Measurements from ENCODE around the gene NCS1. TPM values are rescaled to one million over a fixed set of nuclear protein-coding genes. Genes with fewer than 3 reads are reported as not detected.
A peak's percentile ranks its signal among the peaks of the same experiment; 100 is the strongest.

NCS1 gene
- total RNA-seq, 4 donors from 2014 or later: 11.6 to 32.5 (median 24.3) TPM

GRCh38 chr9:130240410-130241197 lies 68.4 kb downstream of the NCS1 start:
- Histone ChIP-seq H3K36me3 (no peaks in the 10 kb centered on the region), H3K9me3 (no peaks in the 10 kb centered on the region), H3K27me3 (no peaks in the 10 kb centered on the region), H3K4me1 (peaks cover 28% of the 10 kb centered on the region), H3K4me3 (no peak overlapping the region), H3K27ac (no peak overlapping the region)
- TF ChIP-seq EP300 (IDR thresholded peaks at IDR 0.05) (no peak), POLR2A (IDR thresholded peaks at IDR 0.05) (no peak), CTCF (IDR thresholded peaks at IDR 0.05) (no peak), POLR2AphosphoS5 (IDR thresholded peaks at IDR 0.05) (no peak)
- DNase-seq (ENCODE audit: low spot score in 2 of 2): no peak
- WGBS: 90% methylated on average over 5 of the region's 5 CpGs

- TF ChIP-seq CTCF (IDR thresholded peaks at IDR 0.05): no peak
- no peak for TF ChIP-seq EP300 (IDR thresholded peaks at IDR 0.05)
- TF ChIP-seq POLR2A (IDR thresholded peaks at IDR 0.05): no peak
- no peak for TF ChIP-seq POLR2AphosphoS5 (IDR thresholded peaks at IDR 0.05)
- H3K4me3 ChIP-seq: no peak overlapping the region
- 100% methylated on average over 1 of the region's 1 CpG for WGBS
- H3K27me3 ChIP-seq: no peaks in the 10 kb centered on the region
- peaks cover 22% of the 10 kb centered on the region for H3K4me1 ChIP-seq
- H3K9me3 ChIP-seq: no peaks in the 10 kb centered on the region
- no peaks in the 10 kb centered on the region for H3K36me3 ChIP-seq
- no peak for DNase-seq (ENCODE audit: low spot score in 2 of 2)
- no peak overlapping the region for H3K27ac ChIP-seq
Observed at GRCh38 chr9:130241198-130241535, 69.0 kb downstream of the NCS1 start.

DNA sequence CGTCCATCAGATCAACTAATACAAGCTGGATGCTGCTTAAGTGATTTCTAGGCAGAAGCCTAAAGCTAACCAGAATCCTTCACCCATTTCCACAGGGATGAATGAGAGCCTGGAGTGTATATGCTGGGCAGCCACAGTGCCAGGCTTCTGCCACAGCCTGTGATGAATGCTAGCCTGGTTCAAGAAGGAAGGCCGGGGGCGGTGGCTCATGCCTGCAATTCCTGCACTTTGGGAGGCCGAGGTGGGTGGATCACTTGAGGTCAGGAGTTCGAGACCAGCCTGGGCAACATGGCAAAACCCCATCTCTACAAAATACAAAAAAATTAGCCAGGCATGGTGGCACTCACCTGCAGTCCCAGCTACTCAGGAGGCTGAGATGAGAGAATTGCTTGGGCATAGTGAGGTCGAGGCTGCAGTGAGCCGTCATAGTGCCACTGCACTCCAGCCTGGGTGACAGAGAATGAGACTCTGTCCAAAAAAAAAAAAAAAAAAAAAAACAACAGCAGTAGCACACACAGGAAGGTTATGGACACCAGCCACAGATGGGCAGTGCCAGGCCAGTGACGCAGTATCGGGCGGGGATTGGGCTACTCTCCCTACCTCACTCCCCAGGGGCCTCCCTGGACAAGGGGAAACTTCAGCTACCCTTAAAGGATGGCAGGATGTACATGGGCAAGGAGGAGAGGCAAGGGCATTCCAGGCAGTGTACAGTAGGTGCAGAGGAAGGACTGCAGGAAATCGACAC lies 70.2 kb downstream of the NCS1 start:
- Histone ChIP-seq H3K27ac (no peak overlapping the region), H3K9me3 (no peaks in the 10 kb centered on the region), H3K4me1 (peaks cover 13% of the 10 kb centered on the region), H3K4me3 (peak overlapping the region; percentile 11), H3K27me3 (no peaks in the 10 kb centered on the region), H3K36me3 (no peaks in the 10 kb centered on the region)
- WGBS: 77% methylated on average over 11 of the region's 11 CpGs
- DNase-seq (ENCODE audit: low spot score in 2 of 2): no peak
- TF ChIP-seq CTCF (IDR thresholded peaks at IDR 0.05) (no peak), POLR2A (IDR thresholded peaks at IDR 0.05) (no peak), POLR2AphosphoS5 (IDR thresholded peaks at IDR 0.05) (no peak), EP300 (IDR thresholded peaks at IDR 0.05) (no peak)

DNA sequence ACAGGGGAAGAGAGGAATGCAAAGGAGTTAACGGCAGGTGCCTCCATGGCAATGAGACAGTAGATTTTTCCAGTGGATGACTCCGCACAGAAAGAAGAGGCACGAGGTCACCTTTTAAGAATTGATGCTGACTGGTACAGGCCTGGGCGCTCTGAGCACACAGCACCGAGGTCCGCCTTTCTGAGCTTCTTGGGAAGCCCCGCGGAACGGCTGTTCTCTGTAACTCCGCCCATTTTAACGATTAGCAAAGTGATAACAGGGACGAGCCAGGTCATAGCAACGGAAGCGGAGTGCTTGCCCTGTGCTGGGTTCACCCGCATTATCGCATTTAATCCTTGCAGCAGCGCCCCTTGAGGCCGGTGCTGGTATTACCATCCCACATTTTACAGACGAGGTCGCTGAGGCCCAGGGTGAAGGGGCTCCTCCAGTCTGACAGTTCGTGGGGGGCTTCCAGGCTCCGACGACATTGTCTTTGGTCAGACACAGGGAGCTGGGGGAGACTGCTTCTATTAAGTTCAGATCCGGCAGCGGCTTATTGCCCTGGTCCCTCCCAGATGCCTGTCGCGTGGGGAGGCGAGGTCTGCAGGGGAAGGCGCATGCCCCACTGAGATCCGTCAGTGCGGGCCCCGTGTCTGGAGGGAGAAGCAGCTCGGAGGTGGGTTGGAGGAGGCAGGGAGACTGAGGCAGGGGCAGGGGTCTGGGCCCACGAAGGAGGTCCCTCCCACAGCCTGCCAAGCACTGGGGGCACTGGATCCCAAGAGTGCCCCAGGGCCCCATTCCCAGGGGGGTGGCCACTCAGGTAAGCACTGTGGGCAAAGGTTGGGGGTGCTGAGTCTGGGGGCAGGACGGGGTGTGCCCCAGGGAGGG lies 71.0 kb downstream of the NCS1 start:
- Histone ChIP-seq H3K4me3 (peak overlapping the region; percentile 11), H3K27me3 (no peaks in the 10 kb centered on the region), H3K4me1 (peaks cover 13% of the 10 kb centered on the region), H3K9me3 (no peaks in the 10 kb centered on the region), H3K36me3 (no peaks in the 10 kb centered on the region), H3K27ac (no peak overlapping the region)
- TF ChIP-seq CTCF (IDR thresholded peaks at IDR 0.05) (peak; percentile 87 to 90), EP300 (IDR thresholded peaks at IDR 0.05) (no peak)
- peak; percentile 87 to 89 for DNase-seq (ENCODE audit: low spot score in 2 of 2)
- 20% methylated on average over 27 of the region's 35 CpGs for WGBS

DNA sequence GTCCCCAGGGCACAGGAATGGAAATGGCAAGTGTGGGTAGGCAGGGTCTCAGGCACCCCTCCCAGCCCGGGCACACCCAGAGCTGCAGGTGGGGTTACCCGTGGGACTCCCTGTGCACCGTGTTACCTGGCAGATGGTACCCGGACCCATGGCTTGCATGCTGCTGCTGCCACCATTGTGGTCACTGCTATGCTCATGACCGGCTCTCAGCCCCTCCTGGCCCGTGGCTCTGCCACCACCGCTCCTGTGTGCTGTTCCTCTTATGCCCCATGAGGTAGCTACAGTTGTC lies 71.6 kb downstream of the NCS1 start:
- Histone ChIP-seq H3K4me3 (no peak overlapping the region), H3K4me1 (peaks cover 13% of the 10 kb centered on the region), H3K9me3 (no peaks in the 10 kb centered on the region), H3K27ac (no peak overlapping the region), H3K27me3 (no peaks in the 10 kb centered on the region), H3K36me3 (no peaks in the 10 kb centered on the region)
- DNase-seq (ENCODE audit: low spot score in 2 of 2): no peak
- TF ChIP-seq POLR2AphosphoS5 (IDR thresholded peaks at IDR 0.05) (no peak), POLR2A (IDR thresholded peaks at IDR 0.05) (no peak), EP300 (IDR thresholded peaks at IDR 0.05) (no peak), CTCF (IDR thresholded peaks at IDR 0.05) (no peak)
- WGBS: 76% methylated on average over 7 of the region's 7 CpGs
